ENCODE measurements around the gene ARF1. TPM values are rescaled to one million over a fixed set of nuclear protein-coding genes. Genes with fewer than 3 reads are reported as not detected.
A peak's percentile ranks its signal among the peaks of the same experiment; 100 is the strongest.

The ARF1 gene
- polyA plus RNA-seq, 3 donors, result 580 to 789 (median 603) TPM

GRCh38 chr1:228146417-228147150, 64.1 kb downstream of the ARF1 start:
- peaks cover 49% of the 10 kb centered on the region for H3K79me2 ChIP-seq (ENCODE audit: insufficient read depth, low read length)
- H3K27me3 ChIP-seq (ENCODE audit: control insufficient read depth in 2 of 2, insufficient read depth in 2 of 2, low read length in 2 of 2), result no peaks in the 10 kb centered on the region
- peak overlapping the region in 1 of 7 donors; percentile 1 for H3K27ac Mint-ChIP-seq
- 96% methylated on average over 7 of the region's 18 CpGs for WGBS (ENCODE audit: insufficient coverage)
- H3K4me1 ChIP-seq (ENCODE audit: control insufficient read depth in 1 of 2, insufficient read depth in 2 of 2, low read length in 2 of 2), result peaks cover 7 to 10% of the 10 kb centered on the region in 2 donors
- peaks cover 96% of the 10 kb centered on the region for H4K20me1 ChIP-seq (ENCODE audit: insufficient read depth, low read length)
- H3K36me3 ChIP-seq (replicated peaks in 1 of 2; ENCODE audit: control insufficient read depth in 1 of 2, insufficient read depth in 2 of 2, low read length in 2 of 2), result peaks cover 36 to 40% of the 10 kb centered on the region in 2 donors
- H3K4me3 Mint-ChIP-seq, result no peak overlapping the region
- intact Hi-C loops (cut with micrococcal nuclease), result no loop called here
- peaks cover 0 to 4% (median 0%) of the 10 kb centered on the region in 3 donors for H3K27me3 Mint-ChIP-seq (ENCODE audit: low read depth in 3 of 3)
- peaks cover 23% of the 10 kb centered on the region for H3K4me1 Mint-ChIP-seq
- H3K9me3 ChIP-seq (replicated peaks in 1 of 2; ENCODE audit: control insufficient read depth in 1 of 2, insufficient read depth in 1 of 2, low read length in 2 of 2), result no peaks in the 10 kb centered on the region
- TF ChIP-seq, protein P1, sequence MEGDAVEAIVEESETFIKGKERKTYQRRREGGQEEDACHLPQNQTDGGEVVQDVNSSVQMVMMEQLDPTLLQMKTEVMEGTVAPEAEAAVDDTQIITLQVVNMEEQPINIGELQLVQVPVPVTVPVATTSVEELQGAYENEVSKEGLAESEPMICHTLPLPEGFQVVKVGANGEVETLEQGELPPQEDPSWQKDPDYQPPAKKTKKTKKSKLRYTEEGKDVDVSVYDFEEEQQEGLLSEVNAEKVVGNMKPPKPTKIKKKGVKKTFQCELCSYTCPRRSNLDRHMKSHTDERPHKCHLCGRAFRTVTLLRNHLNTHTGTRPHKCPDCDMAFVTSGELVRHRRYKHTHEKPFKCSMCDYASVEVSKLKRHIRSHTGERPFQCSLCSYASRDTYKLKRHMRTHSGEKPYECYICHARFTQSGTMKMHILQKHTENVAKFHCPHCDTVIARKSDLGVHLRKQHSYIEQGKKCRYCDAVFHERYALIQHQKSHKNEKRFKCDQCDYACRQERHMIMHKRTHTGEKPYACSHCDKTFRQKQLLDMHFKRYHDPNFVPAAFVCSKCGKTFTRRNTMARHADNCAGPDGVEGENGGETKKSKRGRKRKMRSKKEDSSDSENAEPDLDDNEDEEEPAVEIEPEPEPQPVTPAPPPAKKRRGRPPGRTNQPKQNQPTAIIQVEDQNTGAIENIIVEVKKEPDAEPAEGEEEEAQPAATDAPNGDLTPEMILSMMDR (IDR thresholded peaks at IDR 0.05), result no peak
- H3K9me3 Mint-ChIP-seq, result no peaks in the 10 kb centered on the region
- no peak overlapping the region for H3K27ac ChIP-seq (ENCODE audit: low read depth in 1 of 2, low read length in 2 of 2)
- no peak for DNase-seq
- no peak overlapping the region for H3K9ac ChIP-seq (ENCODE audit: insufficient read depth, low read length, poor library complexity, severe bottlenecking)
- no peak overlapping the region for H2AFZ ChIP-seq (ENCODE audit: insufficient read depth, low read depth, low read length, poor library complexity, severe bottlenecking)
- H3K36me3 Mint-ChIP-seq, result peaks cover 17 to 55% of the 10 kb centered on the region in 2 donors
- H3K4me3 ChIP-seq (replicated peaks in 1 of 3; ENCODE audit: low read depth in 2 of 3, low read length in 3 of 3), result no peak overlapping the region
- no peak overlapping the region for H3K4me2 ChIP-seq (replicated peaks; ENCODE audit: extremely low read depth, low read length, poor library complexity, severe bottlenecking)

- no peaks in the 10 kb centered on the region for H3K9me3 ChIP-seq (replicated peaks in 1 of 2; ENCODE audit: control insufficient read depth in 1 of 2, insufficient read depth in 1 of 2, low read length in 2 of 2)
- H3K4me2 ChIP-seq (replicated peaks; ENCODE audit: extremely low read depth, low read length, poor library complexity, severe bottlenecking), result no peak overlapping the region
- peaks cover 43% of the 10 kb centered on the region for H3K79me2 ChIP-seq (ENCODE audit: insufficient read depth, low read length)
- DNase-seq, result no peak
- Mint-ChIP-seq H3K9me3 (no peaks in the 10 kb centered on the region), H3K36me3 (peaks cover 17 to 50% of the 10 kb centered on the region in 2 donors), H3K27ac (peak overlapping the region in 1 of 7 donors; percentile 30), H3K27me3 (ENCODE audit: low read depth in 3 of 3) (peaks cover 0 to 4% (median 0%) of the 10 kb centered on the region in 3 donors), H3K4me1 (peaks cover 17% of the 10 kb centered on the region), H3K4me3 (no peak overlapping the region)
- H4K20me1 ChIP-seq (ENCODE audit: insufficient read depth, low read length), result peaks cover 90% of the 10 kb centered on the region
- H3K4me1 ChIP-seq (ENCODE audit: control insufficient read depth in 1 of 2, insufficient read depth in 2 of 2, low read length in 2 of 2), result peaks cover 1 to 4% of the 10 kb centered on the region in 2 donors
- 98% methylated on average over 20 of the region's 20 CpGs for WGBS (ENCODE audit: insufficient coverage)
- no peak overlapping the region for H3K9ac ChIP-seq (ENCODE audit: insufficient read depth, low read length, poor library complexity, severe bottlenecking)
- H3K27ac ChIP-seq (ENCODE audit: low read depth in 1 of 2, low read length in 2 of 2), result no peak overlapping the region
- TF ChIP-seq, protein P1 (IDR thresholded peaks at IDR 0.05), result no peak
- H3K4me3 ChIP-seq (replicated peaks in 1 of 3; ENCODE audit: low read depth in 2 of 3, low read length in 3 of 3), result no peak overlapping the region
- peaks cover 33 to 40% of the 10 kb centered on the region in 2 donors for H3K36me3 ChIP-seq (replicated peaks in 1 of 2; ENCODE audit: control insufficient read depth in 1 of 2, insufficient read depth in 2 of 2, low read length in 2 of 2)
- intact Hi-C loops (cut with micrococcal nuclease), result no loop called here
- H2AFZ ChIP-seq (ENCODE audit: insufficient read depth, low read depth, low read length, poor library complexity, severe bottlenecking), result no peak overlapping the region
- H3K27me3 ChIP-seq (ENCODE audit: control insufficient read depth in 2 of 2, insufficient read depth in 2 of 2, low read length in 2 of 2), result no peaks in the 10 kb centered on the region
Observed at GRCh38 chr1:228147151-228147693, 64.7 kb downstream of the ARF1 start.

All from CD14-positive monocyte (primary cell).